B cell (primary cell): Measurements from ENCODE around the gene LCT. TPM values are rescaled to one million over a fixed set of nuclear protein-coding genes. Genes with fewer than 3 reads are reported as not detected.

ENCODE experiments used
- ATAC-seq: fragments of 200-7000 bp; cut with Tn5 transposase; one replicate; pipeline ENCODE4 v1.10.0; 2021; ENCODE audit warnings: low read depth, mild to moderate bottlenecking, moderate number of reproducible peaks, moderate library complexity
- CTCF ChIA-PET: fragments of 350-600 bp; sonication (Branson Sonifier 250); formaldehyde crosslinking; loops from one replicate; lab custom pipeline; 2021; ENCODE audit warnings: antibody characterized with exemption, inconsistent platforms; lab: Charles Lee
- POLR2A ChIA-PET: fragments of 350-600 bp; sonication (Branson Sonifier 250); formaldehyde crosslinking; loops from one replicate; lab custom pipeline; 2021; ENCODE audit warnings: antibody characterized with exemption; lab: Charles Lee
- DNase-seq: peaks from one replicate; pipeline ENCODE4 v3.0.0; 2013
- H2AFZ ChIP-seq: 2 replicates; pipeline ENCODE4 v1.6.1; 2012; ENCODE audit warnings: mild to moderate bottlenecking, low read depth, low read length; ENCODE audit not compliant: insufficient read depth, poor library complexity, severe bottlenecking
- H3K27ac ChIP-seq, 2 donors: 1 replicate in 1 of 2; 2 replicates in 1 of 2; pipeline ENCODE4 v1.5.1; 2012 to 2013; ENCODE audit warnings: low read length in 2 of 2, mild to moderate bottlenecking in 2 of 2, moderate library complexity in 1 of 2
- H3K27me3 ChIP-seq, 4 experiments: fragments of 200-600 bp in 1 of 4; sonication (generic) in 1 of 4; replicated peaks in 1 of 4; 1 replicate in 2 of 4; 2 replicates in 2 of 4; pipeline versions ENCODE4 v1.6.1 to v1.7.0; 2013 to 2016; ENCODE audit warnings: low read length in 3 of 4, mild to moderate bottlenecking in 2 of 4, mixed read lengths in 1 of 4, moderate library complexity in 1 of 4; ENCODE audit not compliant: insufficient read depth in 4 of 4, control insufficient read depth in 3 of 4; ENCODE audit errors: control extremely low read depth in 1 of 4
- H3K36me3 ChIP-seq, 2 experiments: replicated peaks in 1 of 2; 1 replicate in 1 of 2; 2 replicates in 1 of 2; pipeline versions ENCODE4 v1.6.1 to v1.7.1; 2013; ENCODE audit warnings: low read length in 1 of 2; ENCODE audit not compliant: insufficient read depth in 2 of 2, control insufficient read depth in 1 of 2; ENCODE audit errors: control extremely low read depth in 1 of 2, extremely low read depth in 1 of 2
- H3K4me1 ChIP-seq, 2 donors: fragments of 200-600 bp in 1 of 2; sonication (generic) in 1 of 2; 1 replicate in 1 of 2; 2 replicates in 1 of 2; pipeline versions ENCODE4 v1.5.1 to v1.6.1; 2013 to 2017; ENCODE audit warnings: low read length in 2 of 2; ENCODE audit not compliant: control insufficient read depth in 2 of 2, insufficient read depth in 2 of 2
- H3K4me2 ChIP-seq: replicated peaks from 2 replicates; pipeline ENCODE3; 2012; ENCODE audit warnings: mild to moderate bottlenecking, low read depth, low read length; ENCODE audit not compliant: poor library complexity, severe bottlenecking
- H3K4me3 ChIP-seq, 5 experiments: fragments of 200-600 bp in 1 of 5; sonication (generic) in 1 of 5; 1 replicate in 3 of 5; 2 replicates in 2 of 5; pipeline versions ENCODE4 v1.5.1 to v1.7.0; 2011 to 2016; ENCODE audit warnings: low read length in 4 of 5, mild to moderate bottlenecking in 4 of 5, low read depth in 2 of 5, control low read depth in 1 of 5, moderate library complexity in 1 of 5; ENCODE audit not compliant: insufficient read depth in 1 of 5; ENCODE audit errors: control extremely low read depth in 1 of 5, extremely low read depth in 1 of 5
- H3K79me2 ChIP-seq: fragments of 200-600 bp; sonication (generic); one replicate; pipeline ENCODE4 v1.6.0; 2016; ENCODE audit warnings: low read length; ENCODE audit not compliant: control insufficient read depth, insufficient read depth
- H3K9ac ChIP-seq: fragments of 200-600 bp; sonication (generic); 2 replicates; pipeline ENCODE4 v1.6.1; 2017; ENCODE audit warnings: mild to moderate bottlenecking, low read length, moderate library complexity
- H3K9me3 ChIP-seq, 3 donors: one replicate each; pipeline versions ENCODE4 v1.6.1 to v1.7.1; 2013; ENCODE audit warnings: low read length in 2 of 3; ENCODE audit not compliant: control insufficient read depth in 2 of 3, insufficient read depth in 1 of 3; ENCODE audit errors: control extremely low read depth in 1 of 3
- H4K20me1 ChIP-seq: 2 replicates; pipeline ENCODE4 v1.6.0; 2012; ENCODE audit warnings: mild to moderate bottlenecking, low read length; ENCODE audit not compliant: insufficient read depth, control insufficient read depth, poor library complexity, severe bottlenecking
- H3K27ac Mint-ChIP-seq: one replicate; pipeline ENCODE4 v1.8.0; 2021; ENCODE audit warnings: mixed read lengths
- H3K27me3 Mint-ChIP-seq: one replicate; pipeline ENCODE4 v1.8.0; 2021; ENCODE audit warnings: mixed read lengths
- H3K4me1 Mint-ChIP-seq: one replicate; pipeline ENCODE4 v1.8.0; 2021; ENCODE audit warnings: mixed read lengths
- H3K4me3 Mint-ChIP-seq: one replicate; pipeline ENCODE4 v1.8.0; 2021; ENCODE audit warnings: mixed read lengths
- H3K9me3 Mint-ChIP-seq: one replicate; pipeline ENCODE4 v1.8.0; 2022; ENCODE audit warnings: mixed read lengths; ENCODE audit not compliant: insufficient read depth
- CTCF ChIP-seq: fragments of 200-600 bp; IDR thresholded peaks from one replicate; pipeline ENCODE4 v1.8.0; 2022; ENCODE audit warnings: antibody characterized with exemption, mild to moderate bottlenecking
- EZH2 ChIP-seq: IDR thresholded peaks from 2 replicates; pipeline ENCODE4 v1.6.1; 2012; ENCODE audit warnings: borderline replicate concordance, low read depth, mild to moderate bottlenecking, moderate library complexity, low read length; ENCODE audit not compliant: insufficient read depth, poor library complexity, severe bottlenecking
- WGBS: methylation state at CpG from one replicate; pipeline ENCODE4 v1.1.5; 2013; ENCODE audit warnings: missing lambda C conversion rate; ENCODE audit not compliant: insufficient coverage; 5-methylcytosine and 5-hydroxymethylcytosine counted together
- intact Hi-C: fragments of 100-400 bp; cut with micrococcal nuclease; formaldehyde crosslinking; loops from one replicate; pipeline ENCODE4 v1.10.0; 2022
- polyA plus RNA-seq: library from polyadenylated mRNA; depleted of rRNA; stranded (reverse); fragments of >200 nt; gene quantifications from 2 replicates; pipeline ENCODE4 v1.2.3, GENCODE V29; 2012
- total RNA-seq, 2 donors: library from RNA; stranded (reverse); fragments of 120-200 nt in 1 of 2; gene quantifications; 1 replicate in 1 of 2; 2 replicates in 1 of 2; pipeline versions ENCODE4 v1.2.3 to v1.2.4, GENCODE V29; 2013 to 2022

Gene LCT
- total and polyA plus RNA-seq, 2 donors (not counting 1 experiment from before 2014, with no cell fraction given): 0.03 to 0.07 TPM

DNA sequence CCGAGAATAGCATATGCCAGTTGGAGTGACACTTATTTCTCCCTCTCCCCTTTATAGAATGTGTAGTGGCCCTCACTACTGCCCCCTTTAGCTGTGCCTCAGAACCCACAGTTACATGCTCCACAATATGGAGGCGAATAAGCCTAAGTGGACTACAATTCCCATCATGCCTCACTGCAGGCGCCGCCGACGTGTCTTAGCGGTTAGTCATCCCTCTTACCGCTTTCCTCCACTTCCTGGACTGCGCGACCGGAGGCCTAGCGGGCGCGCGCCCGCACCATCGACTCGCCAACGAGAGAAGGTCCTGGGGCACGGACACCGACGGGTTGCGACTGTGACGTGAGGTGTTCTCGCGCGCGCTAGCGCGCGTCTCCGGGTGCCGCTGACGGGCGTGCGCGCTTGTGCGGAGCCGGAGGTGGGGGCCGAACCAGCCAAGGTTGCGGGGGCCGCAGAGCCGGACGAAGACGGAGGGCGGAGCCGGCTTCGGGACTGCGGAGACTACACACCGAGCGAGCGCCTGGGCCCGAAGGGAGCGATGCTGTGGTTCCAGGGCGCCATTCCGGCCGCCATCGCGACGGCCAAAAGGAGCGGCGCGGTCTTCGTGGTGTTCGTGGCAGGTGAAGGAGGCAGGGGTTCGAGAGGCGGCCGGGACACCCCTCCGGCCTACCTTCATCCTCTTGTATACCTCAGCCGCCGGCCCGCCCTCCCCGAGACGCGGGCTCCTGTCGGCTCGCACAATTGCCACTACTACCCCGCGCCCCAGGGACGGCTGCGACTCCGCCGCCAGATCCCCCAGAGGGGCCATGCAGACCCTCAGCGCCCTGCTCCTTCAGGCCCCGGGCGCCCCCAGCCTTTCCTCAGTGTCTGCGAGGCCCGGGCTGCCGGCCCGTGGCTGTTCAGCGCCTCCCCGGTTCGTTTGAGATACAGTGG, 95.3 kb downstream of the LCT start, which contains the start of gene UBXN4:
Gene UBXN4 (plus strand): TSS at position 461 of the 930 bp plus-strand sequence. CDS start 75 bp downstream, at position 536.
- Histone ChIP-seq H3K9ac (peak within 1 kb of the TSS; percentile 82), H3K79me2 (peaks cover 35% of the 10 kb centered on the region), H2AFZ (peak within 1 kb of the TSS; percentile 83), H3K27me3 (no peaks in the 10 kb centered on the region), H3K4me2 (peak within 1 kb of the TSS; percentile 86), H4K20me1 (peaks cover 4% of the 10 kb centered on the region), H3K36me3 (peaks cover 0 to 6% of the 10 kb centered on the region in 2 experiments), H3K27ac (peak within 1 kb of the TSS; percentile 94 to 95), H3K4me1 (peaks cover 9 to 17% of the 10 kb centered on the region in 2 donors), H3K9me3 (no peaks in the 10 kb centered on the region), H3K4me3 (peak within 1 kb of the TSS; percentile 76 to 94 (median 91))
- TF ChIP-seq EZH2 (no peak), CTCF (peak; percentile 35)
- ATAC-seq (peak; percentile 87), DNase-seq (peak; percentile 98)
- POLR2A ChIA-PET: interaction anchor here (0.7 to 1.0 kb wide), 2 partner anchors 694 to 1537 kb away, joined by 4 to 7 read pairs; no protein-coding TSS in a partner anchor
- peak within 1 kb of the TSS; percentile 96 for H3K27ac Mint-ChIP-seq
- H3K4me3 Mint-ChIP-seq: peak within 1 kb of the TSS; percentile 93
- H3K27me3 Mint-ChIP-seq: no peaks in the 10 kb centered on the region
- peaks cover 38% of the 10 kb centered on the region for H3K4me1 Mint-ChIP-seq
- CTCF ChIA-PET: interaction anchor here (2.2 kb wide), 1 partner anchor 56 kb away, joined by 9 read pairs; no protein-coding TSS in a partner anchor
- intact Hi-C loops: loop anchor here (1.0 to 2.0 kb wide), 4 partner anchors 135 to 823 kb away; partner anchors contain the start of genes CCNT2, MCM6 and RAB3GAP1
- no peaks in the 10 kb centered on the region for H3K9me3 Mint-ChIP-seq
- 1% methylated on average over 93 of the region's 93 CpGs for WGBS
